HUES6 (cell line): ENCODE data around the gene R3HDM4.

ENCODE experiments used
- H3K27ac ChIP-seq: 2 replicates; pipeline ENCODE4 v1.7.0; 2013; ENCODE audit warnings: low read depth, mild to moderate bottlenecking, low read length, inconsistent platforms
- H3K27me3 ChIP-seq: 2 replicates; pipeline ENCODE4 v1.6.1; 2013; ENCODE audit warnings: low read length; ENCODE audit not compliant: control insufficient read depth, insufficient read depth
- H3K36me3 ChIP-seq: 2 replicates; pipeline ENCODE4 v1.6.1; 2013; ENCODE audit warnings: low read length; ENCODE audit not compliant: control insufficient read depth, insufficient read depth
- H3K4me1 ChIP-seq: 2 replicates; pipeline ENCODE4 v1.6.1; 2013; ENCODE audit warnings: low read length; ENCODE audit not compliant: control insufficient read depth, insufficient read depth
- H3K4me3 ChIP-seq: 2 replicates; pipeline ENCODE4 v1.5.1; 2013; ENCODE audit warnings: low read depth, low read length
- H3K9ac ChIP-seq: one replicate; pipeline ENCODE4 v1.6.1; 2013; ENCODE audit warnings: mild to moderate bottlenecking, low read length
- H3K9me3 ChIP-seq: 2 replicates; pipeline ENCODE4 v1.6.1; 2013; ENCODE audit warnings: low read depth, low read length; ENCODE audit not compliant: control insufficient read depth, insufficient read depth

R3HDM4 gene

GRCh38 chr19:954272-954671 is 41.3 kb upstream of the R3HDM4 start:
- Histone ChIP-seq H3K4me1 (peaks cover 47% of the 10 kb centered on the region), H3K4me3 (no peak overlapping the region), H3K27ac (peak overlapping the region; percentile 88; the same call in 1 of the 2 replicates), H3K27me3 (no peaks in the 10 kb centered on the region), H3K36me3 (peaks cover 7% of the 10 kb centered on the region; the same call in 1 of the 2 replicates), H3K9ac (peak overlapping the region; percentile 34), H3K9me3 (no peaks in the 10 kb centered on the region)

- H3K27ac ChIP-seq = peak overlapping the region; percentile 96
These were observed 40.6 kb upstream of the R3HDM4 start for GRCh38 chr19:953445-954271.

GRCh38 chr19:952680-953444 is 39.8 kb upstream of the R3HDM4 start:
- Histone ChIP-seq H3K4me3 (peak overlapping the region; percentile 40; the same call in 1 of the 2 replicates), H3K9ac (peak overlapping the region; percentile 68), H3K27ac (peak overlapping the region; percentile 96), H3K27me3 (no peaks in the 10 kb centered on the region), H3K9me3 (no peaks in the 10 kb centered on the region), H3K36me3 (0 out of 2 replicates have a peak, but pooled peaks cover 7% of the 10 kb centered on the region), H3K4me1 (peaks cover 47% of the 10 kb centered on the region)

More at GRCh38 chr19:953445-954271, 40.6 kb upstream of the R3HDM4 start:
- Histone ChIP-seq H3K9me3 (no peaks in the 10 kb centered on the region), H3K9ac (peak overlapping the region; percentile 34), H3K4me3 (no peak overlapping the region; the same call in 1 of the 2 replicates), H3K4me1 (peaks cover 47% of the 10 kb centered on the region), H3K27me3 (no peaks in the 10 kb centered on the region), H3K36me3 (0 out of 2 replicates have a peak, but pooled peaks cover 2% of the 10 kb centered on the region)

GRCh38 chr19:952049-952679 is 39.1 kb upstream of the R3HDM4 start:
- Histone ChIP-seq H3K9ac (peak overlapping the region; percentile 68), H3K4me1 (peaks cover 45% of the 10 kb centered on the region), H3K36me3 (peaks cover 13% of the 10 kb centered on the region), H3K27me3 (no peaks in the 10 kb centered on the region), H3K27ac (peak overlapping the region; percentile 96), H3K4me3 (no peak overlapping the region; the same call in 1 of the 2 replicates), H3K9me3 (no peaks in the 10 kb centered on the region)

GRCh38 chr19:950352-951066 is 37.5 kb upstream of the R3HDM4 start:
- peaks cover 31% of the 10 kb centered on the region for H3K4me1 ChIP-seq

GRCh38 chr19:948842-949496 is 36.0 kb upstream of the R3HDM4 start:
- Histone ChIP-seq H3K36me3 (peaks cover 16% of the 10 kb centered on the region), H3K9me3 (no peaks in the 10 kb centered on the region)

More at GRCh38 chr19:950352-951066, 37.5 kb upstream of the R3HDM4 start:
- Histone ChIP-seq H3K9me3 (no peaks in the 10 kb centered on the region), H3K27me3 (no peaks in the 10 kb centered on the region), H3K4me3 (no peak overlapping the region), H3K9ac (no peak overlapping the region), H3K27ac (no peak overlapping the region), H3K36me3 (peaks cover 15% of the 10 kb centered on the region)

GRCh38 chr19:947707-948539 is 34.9 kb upstream of the R3HDM4 start:
- H3K36me3 ChIP-seq = peaks cover 22% of the 10 kb centered on the region
- H3K4me1 ChIP-seq = peaks cover 6% of the 10 kb centered on the region; the same call in 1 of the 2 replicates
- no peak overlapping the region for H3K4me3 ChIP-seq
- H3K9me3 ChIP-seq = no peaks in the 10 kb centered on the region
- H3K9ac ChIP-seq = no peak overlapping the region
- no peak overlapping the region for H3K27ac ChIP-seq
- H3K27me3 ChIP-seq = no peaks in the 10 kb centered on the region

More at GRCh38 chr19:948842-949496, 36.0 kb upstream of the R3HDM4 start:
- Histone ChIP-seq H3K27ac (no peak overlapping the region), H3K27me3 (no peaks in the 10 kb centered on the region), H3K4me1 (peaks cover 15% of the 10 kb centered on the region), H3K9ac (no peak overlapping the region), H3K4me3 (no peak overlapping the region)

- Histone ChIP-seq H3K27me3 (no peaks in the 10 kb centered on the region), H3K36me3 (peaks cover 29% of the 10 kb centered on the region), H3K9ac (no peak overlapping the region), H3K9me3 (no peaks in the 10 kb centered on the region), H3K27ac (no peak overlapping the region), H3K4me3 (no peak overlapping the region), H3K4me1 (no peaks in the 10 kb centered on the region)
These were observed 34.2 kb upstream of the R3HDM4 start for GRCh38 chr19:947090-947706.
